ENCODE results near the gene APBB1IP. TPM values are rescaled to one million over a fixed set of nuclear protein-coding genes. Genes with fewer than 3 reads are reported as not detected.
A peak's percentile ranks its signal among the peaks of the same experiment; 100 is the strongest.

Gene APBB1IP
- total RNA-seq, 2 experiments from 2014 or later = 75.9 to 76.0 TPM

- peaks cover 3% of the 10 kb centered on the region for H3K27me3 Mint-ChIP-seq (ENCODE audit: low read depth)
- ChIA-PET CTCF (no interaction called here), POLR2A (no interaction called here)
- no peaks in the 10 kb centered on the region for H3K9me3 Mint-ChIP-seq (ENCODE audit: insufficient read depth)
- H3K4me3 Mint-ChIP-seq = no peak overlapping the region
- ATAC-seq = no peak
- DNase-seq = no peak
- no peaks in the 10 kb centered on the region for H3K36me3 Mint-ChIP-seq (ENCODE audit: low read depth)
- H3K27ac Mint-ChIP-seq = no peak overlapping the region
- no peaks in the 10 kb centered on the region for H3K4me1 Mint-ChIP-seq (ENCODE audit: low read depth)
These were observed 15.2 kb upstream of the APBB1IP start for GRCh38 chr10:26422977-26423376.

DNA sequence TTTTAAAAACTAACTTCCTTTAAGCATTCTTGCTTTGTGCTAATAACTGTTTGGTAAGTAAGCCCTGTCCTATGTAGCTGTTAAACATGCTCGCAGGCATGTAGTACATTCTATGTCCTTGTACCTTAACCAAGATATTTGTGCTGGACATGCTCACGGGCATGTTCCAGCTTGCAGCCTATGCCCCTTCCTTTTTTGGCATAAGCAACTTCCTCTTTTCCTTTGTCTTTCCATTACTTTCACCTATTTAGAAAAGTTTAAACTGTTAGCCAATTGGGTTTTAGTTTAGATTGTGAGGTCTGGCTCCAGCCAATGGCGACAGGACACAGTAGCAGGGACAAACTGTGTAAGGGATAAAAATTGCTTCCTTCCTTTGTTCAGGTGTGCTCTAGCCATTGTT, 14.4 kb upstream of the APBB1IP start:
- CTCF ChIA-PET = no interaction called here
- H3K4me1 Mint-ChIP-seq (ENCODE audit: low read depth) = no peaks in the 10 kb centered on the region
- no peaks in the 10 kb centered on the region for H3K9me3 Mint-ChIP-seq (ENCODE audit: insufficient read depth)
- H3K27ac Mint-ChIP-seq = no peak overlapping the region
- DNase-seq = no peak
- no peak for ATAC-seq
- H3K27me3 Mint-ChIP-seq (ENCODE audit: low read depth) = peaks cover 3% of the 10 kb centered on the region
- H3K4me3 Mint-ChIP-seq = no peak overlapping the region
- POLR2A ChIA-PET = no interaction called here
- H3K36me3 Mint-ChIP-seq (ENCODE audit: low read depth) = no peaks in the 10 kb centered on the region

GRCh38 chr10:26430641-26431163, 7.4 kb upstream of the APBB1IP start:
- Mint-ChIP-seq H3K27ac (peak overlapping the region; percentile 79), H3K4me1 (ENCODE audit: low read depth) (peaks cover 16% of the 10 kb centered on the region), H3K4me3 (peak overlapping the region; percentile 26), H3K9me3 (ENCODE audit: insufficient read depth) (no peaks in the 10 kb centered on the region), H3K36me3 (ENCODE audit: low read depth) (no peaks in the 10 kb centered on the region), H3K27me3 (ENCODE audit: low read depth) (no peaks in the 10 kb centered on the region)
- ChIA-PET CTCF (interaction anchor here (1.0 to 1.6 kb wide), 3 partner anchors 16 to 95 kb away, joined by 4 to 6 read pairs (median 4); no protein-coding TSS in a partner anchor), POLR2A (interaction anchor here (1.0 to 1.2 kb wide), 3 partner anchors 15 to 102 kb away, joined by 3 to 4 read pairs (median 3); no protein-coding TSS in a partner anchor)
- ATAC-seq (peak; percentile 92), DNase-seq (peak; percentile 52)

GRCh38 chr10:26432938-26433337, 5.2 kb upstream of the APBB1IP start:
- DNase-seq = no peak
- Mint-ChIP-seq H3K4me1 (ENCODE audit: low read depth) (peaks cover 34% of the 10 kb centered on the region), H3K9me3 (ENCODE audit: insufficient read depth) (no peaks in the 10 kb centered on the region)

DNA sequence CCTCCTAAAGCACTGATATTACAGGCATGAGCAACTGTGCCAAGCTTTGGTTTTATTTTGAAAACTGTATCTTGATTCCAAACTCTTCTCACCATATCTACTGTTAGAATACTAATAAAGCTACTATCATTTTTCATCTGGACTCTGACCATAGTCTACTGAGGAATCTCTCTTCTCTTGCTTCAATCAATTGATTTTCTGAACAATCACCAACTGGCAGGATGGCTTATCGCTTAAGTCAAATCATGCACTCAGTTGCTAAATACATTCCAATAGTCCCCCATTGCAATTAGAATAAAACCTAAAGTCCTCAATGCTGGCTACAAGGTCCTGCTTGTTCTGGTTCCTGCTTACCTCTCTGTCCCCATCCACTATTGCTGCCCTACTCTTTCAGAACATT, 2.3 kb upstream of the APBB1IP start:
- peaks cover 13% of the 10 kb centered on the region for H3K36me3 Mint-ChIP-seq (ENCODE audit: low read depth)
- no peak for ATAC-seq
- ChIA-PET POLR2A (no interaction called here), CTCF (interaction anchor here (1.4 to 2.0 kb wide), 2 partner anchors 10 to 100 kb away, joined by 4 to 8 read pairs; no protein-coding TSS in a partner anchor)
- H3K27me3 Mint-ChIP-seq (ENCODE audit: low read depth) = no peaks in the 10 kb centered on the region
- DNase-seq = no peak
- H3K4me3 Mint-ChIP-seq = no peak overlapping the region
- peaks cover 24% of the 10 kb centered on the region for H3K4me1 Mint-ChIP-seq (ENCODE audit: low read depth)
- no peaks in the 10 kb centered on the region for H3K9me3 Mint-ChIP-seq (ENCODE audit: insufficient read depth)
- H3K27ac Mint-ChIP-seq = no peak overlapping the region

More at GRCh38 chr10:26432938-26433337, 5.2 kb upstream of the APBB1IP start:
- POLR2A ChIA-PET = no interaction called here
- Mint-ChIP-seq H3K4me3 (no peak overlapping the region), H3K27ac (no peak overlapping the region), H3K27me3 (ENCODE audit: low read depth) (no peaks in the 10 kb centered on the region), H3K36me3 (ENCODE audit: low read depth) (no peaks in the 10 kb centered on the region)
- CTCF ChIA-PET = interaction anchor here (0.6 kb wide), 1 partner anchor 227 kb away, joined by 3 read pairs; no protein-coding TSS in a partner anchor
- no peak for ATAC-seq

DNA sequence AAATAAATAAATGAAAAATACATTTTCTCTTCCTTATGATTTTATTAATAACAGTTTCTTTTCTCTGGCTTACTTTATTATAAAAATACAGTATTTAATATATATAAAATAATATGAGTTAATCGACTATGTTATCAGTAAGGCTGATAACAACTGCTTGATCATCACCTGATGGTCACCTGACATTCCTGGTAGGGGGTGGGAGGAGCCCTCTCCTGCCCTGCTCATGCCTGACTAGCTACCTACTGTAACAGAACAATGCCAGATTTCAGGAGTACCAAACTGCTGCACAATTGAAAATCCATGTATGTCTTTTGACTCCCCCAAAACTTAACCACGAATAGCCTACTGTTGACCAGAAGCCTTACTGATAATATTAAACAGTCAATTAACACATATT, 1.3 kb upstream of the APBB1IP start:
- Mint-ChIP-seq H3K36me3 (ENCODE audit: low read depth) (peaks cover 21% of the 10 kb centered on the region), H3K4me1 (ENCODE audit: low read depth) (peaks cover 31% of the 10 kb centered on the region), H3K27me3 (ENCODE audit: low read depth) (no peaks in the 10 kb centered on the region), H3K27ac (no peak overlapping the region), H3K9me3 (ENCODE audit: insufficient read depth) (no peaks in the 10 kb centered on the region), H3K4me3 (peak overlapping the region; percentile 18)
- ChIA-PET CTCF (interaction anchor here (1.0 to 2.0 kb wide), 3 partner anchors 12 to 101 kb away, joined by 3 to 8 read pairs (median 3); no protein-coding TSS in a partner anchor), POLR2A (interaction anchor here (0.5 to 2.7 kb wide), 3 partner anchors 12 to 31 kb away, joined by 3 to 14 read pairs (median 4); no protein-coding TSS in a partner anchor)
- DNase-seq (no peak), ATAC-seq (no peak)

DNA sequence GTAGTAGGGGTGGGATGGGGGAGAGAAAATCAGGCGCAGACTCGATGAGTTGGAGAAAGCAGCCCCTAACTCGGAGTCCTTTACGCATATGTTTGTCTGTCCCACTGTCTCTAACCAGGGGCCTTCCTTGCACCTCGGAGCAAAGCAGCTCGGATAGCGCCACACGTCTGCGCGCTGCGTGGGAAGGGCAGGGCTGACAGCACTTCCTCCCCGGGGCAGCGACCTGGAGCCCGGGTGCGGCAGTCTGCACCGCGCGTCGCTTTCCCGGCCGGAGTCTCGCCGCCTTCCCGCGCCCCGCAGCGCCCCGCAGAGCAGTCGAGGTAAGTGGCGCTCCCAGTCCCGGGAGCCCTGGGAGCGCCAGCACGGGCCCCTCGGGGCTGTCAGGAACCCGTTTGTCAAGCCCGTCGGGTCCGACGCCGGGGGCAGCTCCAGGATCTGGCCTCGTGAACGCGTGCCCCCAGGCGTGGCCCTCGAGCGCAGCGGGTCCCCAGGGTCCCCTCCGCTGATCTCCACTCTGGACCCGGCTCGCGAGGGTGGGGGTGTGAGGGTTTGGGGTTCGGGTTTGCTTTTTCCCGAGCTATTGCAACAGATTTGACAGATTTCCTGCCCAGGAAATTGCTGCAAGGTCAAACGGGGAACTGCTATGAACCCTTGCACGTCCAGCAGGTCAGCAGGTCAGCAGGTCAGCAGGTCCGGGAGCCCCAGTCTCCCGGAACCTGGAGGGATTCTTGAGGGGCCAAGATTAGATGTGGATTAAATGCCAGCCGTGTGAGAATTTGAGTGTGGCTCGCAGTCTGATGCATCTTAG, 597 bp downstream of the APBB1IP start:
- peak; percentile 84 for ATAC-seq
- Mint-ChIP-seq H3K36me3 (ENCODE audit: low read depth) (peaks cover 32% of the 10 kb centered on the region), H3K27ac (peak overlapping the region; percentile 95), H3K27me3 (ENCODE audit: low read depth) (no peaks in the 10 kb centered on the region), H3K9me3 (ENCODE audit: insufficient read depth) (no peaks in the 10 kb centered on the region), H3K4me1 (ENCODE audit: low read depth) (peaks cover 46% of the 10 kb centered on the region), H3K4me3 (peak overlapping the region; percentile 96)
- DNase-seq = peak; percentile 79
- ChIA-PET CTCF (interaction anchor here (1.2 kb wide), 1 partner anchor 9 kb away, joined by 4 read pairs; no protein-coding TSS in a partner anchor), POLR2A (interaction anchor here (1.1 to 2.7 kb wide), 6 partner anchors 9 to 46 kb away, joined by 3 to 14 read pairs (median 4); no protein-coding TSS in a partner anchor)

GRCh38 chr10:26439406-26440087, 1.4 kb downstream of the APBB1IP start:
- POLR2A ChIA-PET = interaction anchor here (0.7 to 2.7 kb wide), 5 partner anchors 9 to 802 kb away, joined by 3 to 14 read pairs (median 4); no protein-coding TSS in a partner anchor
- no peaks in the 10 kb centered on the region for H3K9me3 Mint-ChIP-seq (ENCODE audit: insufficient read depth)
- CTCF ChIA-PET = interaction anchor here (1.2 kb wide), 1 partner anchor 9 kb away, joined by 4 read pairs; no protein-coding TSS in a partner anchor
- peak overlapping the region; percentile 96 for H3K4me3 Mint-ChIP-seq
- peaks cover 41% of the 10 kb centered on the region for H3K36me3 Mint-ChIP-seq (ENCODE audit: low read depth)
- peak overlapping the region; percentile 95 for H3K27ac Mint-ChIP-seq
- peak; percentile 30 for DNase-seq
- no peaks in the 10 kb centered on the region for H3K27me3 Mint-ChIP-seq (ENCODE audit: low read depth)
- peaks cover 53% of the 10 kb centered on the region for H3K4me1 Mint-ChIP-seq (ENCODE audit: low read depth)
- peak; percentile 12 for ATAC-seq

DNA sequence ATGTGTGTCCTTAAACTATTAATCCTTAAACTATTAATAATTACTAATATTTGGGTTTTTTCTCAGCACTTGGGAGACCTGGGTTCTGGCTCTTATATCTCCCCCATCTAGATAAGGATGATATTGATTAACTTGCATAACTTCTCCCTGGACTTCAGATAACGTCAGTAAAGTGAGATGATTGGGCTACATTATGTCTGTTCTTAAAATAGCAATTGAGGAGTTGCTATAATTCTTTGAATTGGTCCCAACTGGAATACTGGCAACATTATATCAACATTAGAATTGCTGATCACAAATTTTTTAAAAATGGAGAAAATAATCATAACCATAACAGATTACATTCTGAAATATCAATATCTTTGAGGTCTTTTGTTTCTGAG, 1.9 kb downstream of the APBB1IP start:
- Mint-ChIP-seq H3K27ac (peak overlapping the region; percentile 95), H3K27me3 (ENCODE audit: low read depth) (no peaks in the 10 kb centered on the region), H3K36me3 (ENCODE audit: low read depth) (peaks cover 41% of the 10 kb centered on the region), H3K4me1 (ENCODE audit: low read depth) (peaks cover 53% of the 10 kb centered on the region), H3K4me3 (peak overlapping the region; percentile 96), H3K9me3 (ENCODE audit: insufficient read depth) (no peaks in the 10 kb centered on the region)
- ChIA-PET CTCF (no interaction called here), POLR2A (interaction anchor here (0.7 kb wide), 1 partner anchor 802 kb away, joined by 3 read pairs; no protein-coding TSS in a partner anchor)
- no peak for DNase-seq
- no peak for ATAC-seq

GRCh38 chr10:26441491-26442214, 3.5 kb downstream of the APBB1IP start:
- H3K9me3 Mint-ChIP-seq (ENCODE audit: insufficient read depth) = peaks cover 4% of the 10 kb centered on the region
- no peaks in the 10 kb centered on the region for H3K27me3 Mint-ChIP-seq (ENCODE audit: low read depth)
- peaks cover 59% of the 10 kb centered on the region for H3K4me1 Mint-ChIP-seq (ENCODE audit: low read depth)
- H3K27ac Mint-ChIP-seq = peak overlapping the region; percentile 78
- ChIA-PET POLR2A (interaction anchor here (0.7 to 1.5 kb wide), 5 partner anchors 16 to 46 kb away, joined by 3 to 4 read pairs (median 3); no protein-coding TSS in a partner anchor), CTCF (interaction anchor here (1.1 to 2.4 kb wide), 4 partner anchors 38 to 106 kb away, joined by 3 to 11 read pairs (median 4); no protein-coding TSS in a partner anchor)
- DNase-seq (no peak), ATAC-seq (no peak)
- peak overlapping the region; percentile 68 for H3K4me3 Mint-ChIP-seq
- H3K36me3 Mint-ChIP-seq (ENCODE audit: low read depth) = peaks cover 55% of the 10 kb centered on the region

Measured in activated CD8-positive, alpha-beta T cell treated with anti-CD3 and anti-CD28 coated beads, Interleukin-2, amount 10 ng/mL, durations not matched to agents 7 days and 5 days (primary cell).